ENCODE data around the gene CCDC154. TPM values are rescaled to one million over a fixed set of nuclear protein-coding genes. Genes with fewer than 3 reads are reported as not detected.

The CCDC154 gene
- total RNA-seq, 6 donors from 2014 or later = 0.30 to 5.4 (median 2.9) TPM; not detected in 1

DNA sequence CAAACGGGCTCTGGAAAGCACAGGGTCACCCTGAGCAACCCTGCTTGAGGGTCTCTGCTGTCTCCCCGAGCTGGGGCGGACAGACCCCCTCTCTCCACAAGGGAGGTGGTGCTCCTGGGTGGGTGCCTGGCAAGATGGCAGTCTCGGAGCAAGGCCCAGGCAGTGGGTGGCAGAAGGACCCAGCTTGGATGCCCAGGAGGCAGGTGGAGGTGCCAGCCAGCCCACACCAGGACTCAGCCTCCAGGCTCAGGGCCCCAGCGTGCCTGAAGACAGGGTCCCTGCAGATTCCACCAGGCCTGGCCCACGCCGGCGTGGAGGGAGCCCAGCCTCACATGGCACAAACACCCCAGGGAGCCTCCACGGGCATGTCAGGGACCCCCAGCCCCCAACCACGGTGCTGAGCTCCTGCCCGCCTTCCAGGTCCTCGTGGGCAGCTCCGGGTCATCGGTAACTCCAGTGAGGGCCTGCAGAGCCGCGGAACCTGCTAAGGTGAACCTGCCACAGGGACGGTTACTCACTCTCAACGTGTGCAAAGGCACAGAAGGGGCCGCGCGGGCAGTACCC, 50.7 kb downstream of the CCDC154 start:
- Histone ChIP-seq H3K27ac (no peak overlapping the region), H3K36me3 (peaks cover 22 to 87% (median 68%) of the 10 kb centered on the region in 4 donors), H3K9me3 (no peaks in the 10 kb centered on the region), H3K4me3 (no peak overlapping the region), H3K4me1 (no peaks in the 10 kb centered on the region), H3K27me3 (no peaks in the 10 kb centered on the region)
- 95% methylated on average over 11 to 15 of the region's 21 CpGs for WGBS, 2 donors
- DNase-seq (no peak), ATAC-seq (ENCODE audit: low FRiP score in 2 of 2) (no peak)
- TF ChIP-seq, protein P1, sequence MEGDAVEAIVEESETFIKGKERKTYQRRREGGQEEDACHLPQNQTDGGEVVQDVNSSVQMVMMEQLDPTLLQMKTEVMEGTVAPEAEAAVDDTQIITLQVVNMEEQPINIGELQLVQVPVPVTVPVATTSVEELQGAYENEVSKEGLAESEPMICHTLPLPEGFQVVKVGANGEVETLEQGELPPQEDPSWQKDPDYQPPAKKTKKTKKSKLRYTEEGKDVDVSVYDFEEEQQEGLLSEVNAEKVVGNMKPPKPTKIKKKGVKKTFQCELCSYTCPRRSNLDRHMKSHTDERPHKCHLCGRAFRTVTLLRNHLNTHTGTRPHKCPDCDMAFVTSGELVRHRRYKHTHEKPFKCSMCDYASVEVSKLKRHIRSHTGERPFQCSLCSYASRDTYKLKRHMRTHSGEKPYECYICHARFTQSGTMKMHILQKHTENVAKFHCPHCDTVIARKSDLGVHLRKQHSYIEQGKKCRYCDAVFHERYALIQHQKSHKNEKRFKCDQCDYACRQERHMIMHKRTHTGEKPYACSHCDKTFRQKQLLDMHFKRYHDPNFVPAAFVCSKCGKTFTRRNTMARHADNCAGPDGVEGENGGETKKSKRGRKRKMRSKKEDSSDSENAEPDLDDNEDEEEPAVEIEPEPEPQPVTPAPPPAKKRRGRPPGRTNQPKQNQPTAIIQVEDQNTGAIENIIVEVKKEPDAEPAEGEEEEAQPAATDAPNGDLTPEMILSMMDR (IDR thresholded peaks at IDR 0.05) = no peak
- TF ChIP-seq POLR2AphosphoS5 (IDR thresholded peaks at IDR 0.05) (no peak), POLR2A (IDR thresholded peaks at IDR 0.05) (no peak), EP300 (IDR thresholded peaks at IDR 0.05) (no peak)

DNA sequence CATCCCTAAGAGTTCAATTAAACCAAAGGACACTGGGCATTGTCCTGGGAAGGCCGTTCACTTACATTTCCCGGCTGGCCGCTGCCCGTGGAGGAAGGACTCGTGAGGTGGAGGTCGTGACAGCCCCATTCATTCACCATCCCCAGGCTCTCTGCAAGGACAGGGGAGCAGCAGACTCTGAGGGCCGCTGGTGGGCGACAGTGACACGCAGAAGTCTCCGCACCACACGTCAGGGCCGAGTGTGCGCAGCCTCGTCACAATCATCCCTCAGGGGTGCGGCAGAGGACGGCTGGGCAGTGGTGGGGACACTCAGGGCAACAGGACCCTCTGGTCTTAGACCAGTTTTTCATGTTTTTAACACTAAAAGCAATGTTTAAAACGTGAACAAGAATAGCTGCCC, 51.5 kb downstream of the CCDC154 start:
- DNase-seq (no peak), ATAC-seq (ENCODE audit: low FRiP score in 2 of 2) (no peak)
- H3K9me3 ChIP-seq = no peaks in the 10 kb centered on the region
- 93 to 94% methylated on average over 15 to 17 of the region's 17 CpGs for WGBS, 2 donors
- H3K27ac ChIP-seq = no peak overlapping the region
- H3K4me3 ChIP-seq = no peak overlapping the region
- no peaks in the 10 kb centered on the region for H3K4me1 ChIP-seq
- TF ChIP-seq, protein P1 (IDR thresholded peaks at IDR 0.05) = no peak
- TF ChIP-seq POLR2AphosphoS5 (IDR thresholded peaks at IDR 0.05) (no peak), POLR2A (IDR thresholded peaks at IDR 0.05) (no peak), EP300 (IDR thresholded peaks at IDR 0.05) (no peak)
- peaks cover 21 to 87% (median 66%) of the 10 kb centered on the region in 4 donors for H3K36me3 ChIP-seq
- no peaks in the 10 kb centered on the region for H3K27me3 ChIP-seq

DNA sequence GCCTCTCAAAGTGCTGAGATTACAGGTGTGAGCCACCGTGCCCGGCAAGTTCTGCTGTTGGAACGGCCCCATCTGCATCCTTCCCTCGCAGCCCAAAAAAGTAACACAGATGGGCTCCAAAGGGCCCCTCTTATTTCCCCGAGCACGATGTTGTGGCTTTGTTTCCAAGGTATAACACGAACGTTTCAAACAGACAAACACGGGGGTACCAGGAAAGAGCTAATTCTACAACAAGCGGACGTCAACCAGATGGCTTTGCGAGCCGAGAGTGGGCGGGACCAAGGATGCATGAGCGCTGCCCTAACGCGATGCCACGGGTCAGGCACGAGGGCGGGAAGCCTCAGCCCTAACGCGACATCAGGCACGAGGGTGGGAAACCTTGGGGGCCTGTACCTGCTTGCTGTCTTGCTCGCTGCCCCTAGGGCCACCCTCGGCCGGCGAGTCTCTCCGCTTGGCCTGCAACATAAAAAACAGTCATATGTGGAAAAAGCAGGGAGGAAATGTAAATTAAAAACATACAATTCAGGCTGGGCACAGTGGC, 54.0 kb downstream of the CCDC154 start:
- TF ChIP-seq POLR2A (IDR thresholded peaks at IDR 0.05) = no peak
- TF ChIP-seq, protein P1 (IDR thresholded peaks at IDR 0.05) = no peak
- no peak for TF ChIP-seq POLR2AphosphoS5 (IDR thresholded peaks at IDR 0.05)
- TF ChIP-seq EP300 (IDR thresholded peaks at IDR 0.05) = no peak
- DNase-seq = no peak
- H3K4me1 ChIP-seq = no peaks in the 10 kb centered on the region
- H3K27ac ChIP-seq = no peak overlapping the region
- H3K9me3 ChIP-seq = no peaks in the 10 kb centered on the region
- peaks cover 22 to 85% (median 65%) of the 10 kb centered on the region in 4 donors for H3K36me3 ChIP-seq
- ATAC-seq (ENCODE audit: low FRiP score in 2 of 2) = no peak
- H3K4me3 ChIP-seq = no peak overlapping the region
- whole genome bisulfite sequencing, 2 donors = 84 to 86% methylated on average over 27 to 28 of the region's 28 CpGs
- no peaks in the 10 kb centered on the region for H3K27me3 ChIP-seq

DNA sequence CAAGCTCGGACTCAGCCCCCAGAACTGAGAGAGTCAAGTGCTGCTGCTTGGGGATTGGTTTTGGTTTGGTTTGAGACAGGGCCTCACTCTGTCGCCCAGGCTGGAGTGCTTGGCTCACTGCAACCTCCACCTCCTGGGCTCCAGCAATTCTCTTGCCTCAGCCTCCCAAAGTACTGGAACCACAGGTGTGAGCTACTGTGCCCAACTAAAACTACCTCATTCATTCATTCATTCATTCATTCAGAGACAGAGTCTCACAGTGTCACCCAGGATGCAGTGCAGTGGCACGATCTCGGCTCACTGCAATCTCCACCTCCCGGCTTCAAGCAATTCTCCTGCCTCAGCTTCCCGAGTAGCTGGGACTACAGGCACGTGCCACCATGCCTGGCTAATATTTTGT, 54.6 kb downstream of the CCDC154 start:
- Histone ChIP-seq H3K4me3 (no peak overlapping the region), H3K4me1 (no peaks in the 10 kb centered on the region), H3K36me3 (peaks cover 28 to 89% (median 69%) of the 10 kb centered on the region in 4 donors), H3K27me3 (no peaks in the 10 kb centered on the region), H3K27ac (no peak overlapping the region), H3K9me3 (no peaks in the 10 kb centered on the region)
- ATAC-seq (ENCODE audit: low FRiP score in 2 of 2) (no peak), DNase-seq (no peak)
- WGBS, 2 donors = 92 to 96% methylated on average over 6 to 7 of the region's 7 CpGs
- no peak for TF ChIP-seq POLR2AphosphoS5 (IDR thresholded peaks at IDR 0.05)
- TF ChIP-seq EP300 (IDR thresholded peaks at IDR 0.05) = no peak
- TF ChIP-seq, protein P1 (IDR thresholded peaks at IDR 0.05) = no peak
- no peak for TF ChIP-seq POLR2A (IDR thresholded peaks at IDR 0.05)

DNA sequence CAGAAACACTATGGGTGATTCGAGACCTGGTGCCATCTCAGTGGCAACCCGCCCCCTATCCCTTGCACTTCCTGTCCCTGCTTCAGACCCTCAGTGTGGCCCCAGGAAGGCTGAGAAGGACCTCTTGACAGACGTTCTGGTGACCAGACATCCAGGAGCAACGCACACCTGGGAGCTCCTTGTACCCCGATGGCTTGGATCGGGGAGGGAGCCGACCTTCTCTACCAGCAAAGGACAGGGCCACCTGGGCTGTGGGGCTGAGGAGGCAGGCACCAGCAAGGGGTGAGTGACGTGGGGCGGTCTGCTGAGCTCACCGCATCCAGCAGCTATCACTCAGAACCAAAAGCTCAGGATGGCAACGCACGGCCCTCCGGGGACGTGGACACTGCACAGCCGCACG, 57.0 kb downstream of the CCDC154 start:
- ATAC-seq (ENCODE audit: low FRiP score in 2 of 2) (no peak), DNase-seq (no peak)
- no peaks in the 10 kb centered on the region for H3K27me3 ChIP-seq
- H3K36me3 ChIP-seq = peaks cover 14 to 86% (median 66%) of the 10 kb centered on the region in 4 donors
- H3K4me3 ChIP-seq = no peak overlapping the region
- WGBS, 2 donors = 93 to 96% methylated on average over 5 to 16 of the region's 16 CpGs
- H3K27ac ChIP-seq = no peak overlapping the region
- no peaks in the 10 kb centered on the region for H3K4me1 ChIP-seq
- H3K9me3 ChIP-seq = no peaks in the 10 kb centered on the region
- TF ChIP-seq POLR2AphosphoS5 (IDR thresholded peaks at IDR 0.05) (no peak), EP300 (IDR thresholded peaks at IDR 0.05) (no peak), POLR2A (IDR thresholded peaks at IDR 0.05) (no peak)
- TF ChIP-seq, protein P1 (IDR thresholded peaks at IDR 0.05) = no peak
